HepG2 (cell line): ENCODE results near the gene TCP11L1. TPM values are rescaled to one million over a fixed set of nuclear protein-coding genes. Genes with fewer than 3 reads are reported as not detected.

Experiments used
- BRCA1 ChIP-seq: sonication (generic); formaldehyde crosslinking; IDR thresholded peaks from 2 replicates; pipeline ENCODE4 v1.4.0; 2020; ENCODE audit warnings: missing genetic modification reagents
- CEBPB ChIP-seq: IDR thresholded peaks from 2 replicates; pipeline ENCODE4 v1.6.1; 2011; ENCODE audit warnings: low read depth, low read length, improper control_type of control experiment, borderline replicate concordance
- EP300 ChIP-seq, 3 experiments: sonication (generic) in 1 of 3; formaldehyde crosslinking in 1 of 3; IDR thresholded peaks; 2 replicates each; pipeline versions ENCODE4 v1.5.1 to v1.6.1; 2011 to 2020; ENCODE audit warnings: low read depth in 2 of 3, low read length in 2 of 3, borderline replicate concordance in 1 of 3, improper control_type of control experiment in 1 of 3, mild to moderate bottlenecking in 1 of 3, missing genetic modification reagents in 1 of 3, moderate library complexity in 1 of 3
- GATAD2A ChIP-seq: IDR thresholded peaks from 2 replicates; pipeline ENCODE4 v1.6.1; 2016
- HNF4A ChIP-seq: sonication (generic); formaldehyde crosslinking; IDR thresholded peaks from 2 replicates; pipeline ENCODE4 v1.4.0; 2020; ENCODE audit warnings: missing genetic modification reagents
- HNF4G ChIP-seq, 2 experiments: sonication (generic) in 1 of 2; formaldehyde crosslinking in 1 of 2; IDR thresholded peaks; 2 replicates each; pipeline versions ENCODE4 v1.4.0 to v1.6.1; 2011 to 2020; ENCODE audit warnings: borderline replicate concordance in 2 of 2, low read depth in 2 of 2, mild to moderate bottlenecking in 2 of 2, low read length in 1 of 2, missing genetic modification reagents in 1 of 2, moderate library complexity in 1 of 2
- KLF15 ChIP-seq: sonication (generic); formaldehyde crosslinking; IDR thresholded peaks from 2 replicates; pipeline ENCODE4 v1.8.1; 2023; ENCODE audit warnings: borderline replicate concordance, mild to moderate bottlenecking, inconsistent platforms, missing genetic modification reagents, mixed read lengths
- KLF16 ChIP-seq, 2 experiments: sonication (generic) in 1 of 2; formaldehyde crosslinking in 1 of 2; IDR thresholded peaks; 2 replicates each; pipeline versions ENCODE4 v1.6.1 to v1.8.0; 2016 to 2023; ENCODE audit warnings: missing genetic modification reagents in 2 of 2, missing compliant biosample characterization in 1 of 2
- NCOA2 ChIP-seq: sonication (generic); formaldehyde crosslinking; IDR thresholded peaks from 2 replicates; pipeline ENCODE4 v1.8.0; 2022; ENCODE audit warnings: inconsistent platforms
- NCOR1 ChIP-seq: fragments of 200-600 bp; sonication (generic); IDR thresholded peaks from 2 replicates; pipeline ENCODE4 v1.7.0; 2017; ENCODE audit warnings: antibody characterized with exemption, low read length, borderline replicate concordance
- POLR2AphosphoS5 ChIP-seq: IDR thresholded peaks from 2 replicates; pipeline ENCODE4 v1.6.1; 2012; ENCODE audit warnings: low read depth, low read length
- REL ChIP-seq: sonication (generic); formaldehyde crosslinking; conservative IDR thresholded peaks from 2 replicates; pipeline ENCODE4 v1.8.0; 2022; ENCODE audit warnings: mild to moderate bottlenecking, missing genetic modification reagents, moderate library complexity
- RXRB ChIP-seq: IDR thresholded peaks from 2 replicates; pipeline ENCODE4 v1.6.1; 2016; ENCODE audit warnings: borderline replicate concordance, missing genetic modification reagents, missing compliant biosample characterization
- SOX13 ChIP-seq, 3 experiments: fragments of 450-650 bp in 1 of 3; sonication (generic) in 1 of 3; formaldehyde crosslinking in 1 of 3; IDR thresholded peaks in 2 of 3; conservative IDR thresholded peaks in 1 of 3; 2 replicates each; pipeline versions ENCODE4 v1.5.0 to v1.6.1; 2016 to 2020; ENCODE audit warnings: antibody characterized with exemption in 1 of 3, mild to moderate bottlenecking in 1 of 3, missing compliant biosample characterization in 1 of 3, missing genetic modification reagents in 1 of 3, moderate library complexity in 1 of 3
- polyA plus RNA-seq, 8 experiments: library from polyadenylated mRNA; depleted of rRNA in 3 of 8; stranded (reverse) in 7 of 8; unstranded in 1 of 8; fragments of >200 nt; fragmentation: Illumina TruSeq in 4 of 8; extraction: Trizol in 4 of 8; gene quantifications; 2 replicates each; pipeline versions ENCODE4 v1.2.1 to v1.2.3, GENCODE V29; 2011 to 2016; ENCODE audit warnings: low read depth in 4 of 8, missing spikeins in 1 of 8, mixed read lengths in 1 of 8; ENCODE audit not compliant: insufficient read depth in 1 of 8
- total RNA-seq, 5 experiments: library from RNA; depleted of rRNA; stranded (reverse); fragments of >200 nt; fragmentation: Illumina TruSeq; extraction: Trizol; gene quantifications; 2 replicates each; pipeline ENCODE4 v1.2.3, GENCODE V29; 2016; ENCODE audit warnings: low read depth in 1 of 5
- TF ChIP-seq, protein P1 (sequence below): IDR thresholded peaks from 2 replicates; pipeline ENCODE4 v1.6.1; 2016; ENCODE audit warnings: low read depth, borderline replicate concordance
- TF ChIP-seq, protein P2 (sequence below): sonication (generic); formaldehyde crosslinking; IDR thresholded peaks from 2 replicates; pipeline ENCODE4 v1.5.0; 2020; ENCODE audit warnings: mild to moderate bottlenecking, missing genetic modification reagents, borderline replicate concordance
- TF ChIP-seq, protein P3 (sequence below): sonication (generic); formaldehyde crosslinking; IDR thresholded peaks from 2 replicates; pipeline ENCODE4 v1.5.0; 2020; ENCODE audit warnings: missing genetic modification reagents, mild to moderate bottlenecking, borderline replicate concordance
- TF ChIP-seq, protein P4 (sequence below), 2 experiments: fragments of 450-650 bp in 1 of 2; sonication (generic) in 1 of 2; formaldehyde crosslinking; IDR thresholded peaks; 2 replicates each; pipeline versions ENCODE4 v1.5.0 to v1.8.0; 2020 to 2022; ENCODE audit warnings: mild to moderate bottlenecking in 1 of 2, missing genetic modification reagents in 1 of 2
- TF ChIP-seq, protein P5 (sequence below): sonication (generic); formaldehyde crosslinking; IDR thresholded peaks from 2 replicates; pipeline ENCODE4 v1.4.0; 2020; ENCODE audit warnings: mild to moderate bottlenecking, missing genetic modification reagents
- TF ChIP-seq, protein P6 (sequence below): IDR thresholded peaks from 2 replicates; pipeline ENCODE4 v1.6.1; 2012; ENCODE audit warnings: low read depth, low read length, improper control_type of control experiment

The TCP11L1 gene
- total and polyA plus RNA-seq, 2 of the 13 experiments (the other 11 are each of a cell fraction or from before 2014, with no cell fraction given) = 7.9 to 10.1 TPM

DNA sequence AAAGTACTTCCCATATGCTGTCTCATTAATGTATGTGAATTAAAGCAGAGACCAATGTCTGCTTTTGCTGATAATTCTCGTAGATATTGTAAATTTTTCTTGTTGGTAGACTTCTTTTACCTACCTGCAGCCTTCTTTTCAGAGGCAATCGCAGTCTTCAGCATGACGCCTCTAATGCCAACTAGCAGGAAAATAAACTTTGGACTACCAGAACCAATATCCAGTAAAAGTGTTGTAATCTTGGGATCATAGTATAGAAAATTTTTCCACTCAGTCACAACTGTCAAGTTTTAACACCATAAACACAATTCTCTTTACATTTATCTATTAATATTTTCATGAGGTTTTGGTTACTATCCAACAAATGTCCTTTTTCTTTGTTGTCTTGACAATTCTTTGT lies 21.4 kb upstream of the TCP11L1 start (continued):
- TF ChIP-seq EP300 (IDR thresholded peaks at IDR 0.05; ENCODE audit: low read depth in 2 of 2, low read length in 2 of 2) (peak in 1 of 2 experiments; percentile 39; a peak in 1 of 4 replicates), EP300 (CRISPR knock-in tag; IDR thresholded peaks at IDR 0.05; ENCODE audit: borderline replicate concordance) (no peak), POLR2AphosphoS5 (peak; percentile 56; the same call in 1 of the 2 replicates), GATAD2A (CRISPR knock-in tag) (peak; percentile 47; the same call in 1 of the 2 replicates), NCOR1 (peak; percentile 81), HNF4G (IDR thresholded peaks at IDR 0.05; ENCODE audit: borderline replicate concordance, low read depth, low read length) (peak; percentile 54; the same call in 1 of the 2 replicates), HNF4G (CRISPR knock-in tag; IDR thresholded peaks at IDR 0.05; ENCODE audit: borderline replicate concordance, low read depth) (no peak), REL (CRISPR knock-in tag) (no peak), KLF15 (CRISPR knock-in tag) (no peak), HNF4A (CRISPR knock-in tag) (peak; percentile 81), NCOA2 (CRISPR knock-in tag) (peak; percentile 41; the same call in 1 of the 2 replicates), SOX13 (IDR thresholded peaks at IDR 0.05) (no peak), SOX13 (CRISPR knock-in tag; conservative IDR thresholded peaks at IDR 0.05 in 1 of 2, IDR thresholded peaks at IDR 0.05 in 1 of 2) (peak in 1 of 2 experiments; percentile 18; a peak in 1 of 4 replicates), KLF16 (CRISPR knock-in tag; IDR thresholded peaks at IDR 0.05) (0 out of 4 replicates have a peak, but pooled peaks of 1 of the 2 experiments have one; percentile 19), CEBPB (peak; percentile 45; the same call in 1 of the 2 replicates), BRCA1 (CRISPR knock-in tag) (no peak), RXRB (CRISPR knock-in tag) (0 out of 2 replicates have a peak, but pooled peaks have one; percentile 20)
- TF ChIP-seq, protein P1, sequence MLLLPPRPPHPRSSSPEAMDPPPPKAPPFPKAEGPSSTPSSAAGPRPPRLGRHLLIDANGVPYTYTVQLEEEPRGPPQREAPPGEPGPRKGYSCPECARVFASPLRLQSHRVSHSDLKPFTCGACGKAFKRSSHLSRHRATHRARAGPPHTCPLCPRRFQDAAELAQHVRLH (CRISPR knock-in tag) = 0 out of 2 replicates have a peak, but pooled peaks have one; percentile 1
- TF ChIP-seq, protein P2, sequence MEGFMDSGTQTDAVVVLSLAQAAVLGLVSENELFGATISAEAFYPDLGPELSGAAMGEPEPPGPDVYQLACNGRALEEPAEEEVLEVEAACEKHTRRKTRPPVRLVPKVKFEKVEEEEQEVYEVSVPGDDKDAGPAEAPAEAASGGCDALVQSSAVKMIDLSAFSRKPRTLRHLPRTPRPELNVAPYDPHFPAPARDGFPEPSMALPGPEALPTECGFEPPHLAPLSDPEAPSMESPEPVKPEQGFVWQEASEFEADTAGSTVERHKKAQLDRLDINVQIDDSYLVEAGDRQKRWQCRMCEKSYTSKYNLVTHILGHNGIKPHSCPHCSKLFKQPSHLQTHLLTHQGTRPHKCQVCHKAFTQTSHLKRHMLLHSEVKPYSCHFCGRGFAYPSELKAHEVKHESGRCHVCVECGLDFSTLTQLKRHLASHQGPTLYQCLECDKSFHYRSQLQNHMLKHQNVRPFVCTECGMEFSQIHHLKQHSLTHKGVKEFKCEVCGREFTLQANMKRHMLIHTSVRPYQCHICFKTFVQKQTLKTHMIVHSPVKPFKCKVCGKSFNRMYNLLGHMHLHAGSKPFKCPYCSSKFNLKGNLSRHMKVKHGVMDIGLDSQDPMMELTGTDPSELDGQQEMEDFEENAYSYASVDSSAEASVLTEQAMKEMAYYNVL (CRISPR knock-in tag) = no peak
- TF ChIP-seq, protein P3, sequence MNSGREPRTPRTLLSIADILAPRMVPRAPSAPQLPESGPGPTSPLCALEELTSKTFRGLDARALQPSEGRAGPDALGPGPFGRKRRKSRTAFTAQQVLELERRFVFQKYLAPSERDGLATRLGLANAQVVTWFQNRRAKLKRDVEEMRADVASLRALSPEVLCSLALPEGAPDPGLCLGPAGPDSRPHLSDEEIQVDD (CRISPR knock-in tag) = no peak
- TF ChIP-seq, protein P4, sequence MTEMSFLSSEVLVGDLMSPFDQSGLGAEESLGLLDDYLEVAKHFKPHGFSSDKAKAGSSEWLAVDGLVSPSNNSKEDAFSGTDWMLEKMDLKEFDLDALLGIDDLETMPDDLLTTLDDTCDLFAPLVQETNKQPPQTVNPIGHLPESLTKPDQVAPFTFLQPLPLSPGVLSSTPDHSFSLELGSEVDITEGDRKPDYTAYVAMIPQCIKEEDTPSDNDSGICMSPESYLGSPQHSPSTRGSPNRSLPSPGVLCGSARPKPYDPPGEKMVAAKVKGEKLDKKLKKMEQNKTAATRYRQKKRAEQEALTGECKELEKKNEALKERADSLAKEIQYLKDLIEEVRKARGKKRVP (CRISPR knock-in tag; IDR thresholded peaks at IDR 0.05) = 0 out of 4 replicates have a peak, but pooled peaks of 1 of the 2 experiments have one; percentile 5
- TF ChIP-seq, protein P5, sequence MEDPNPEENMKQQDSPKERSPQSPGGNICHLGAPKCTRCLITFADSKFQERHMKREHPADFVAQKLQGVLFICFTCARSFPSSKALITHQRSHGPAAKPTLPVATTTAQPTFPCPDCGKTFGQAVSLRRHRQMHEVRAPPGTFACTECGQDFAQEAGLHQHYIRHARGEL (CRISPR knock-in tag) = no peak
- TF ChIP-seq, protein P6, sequence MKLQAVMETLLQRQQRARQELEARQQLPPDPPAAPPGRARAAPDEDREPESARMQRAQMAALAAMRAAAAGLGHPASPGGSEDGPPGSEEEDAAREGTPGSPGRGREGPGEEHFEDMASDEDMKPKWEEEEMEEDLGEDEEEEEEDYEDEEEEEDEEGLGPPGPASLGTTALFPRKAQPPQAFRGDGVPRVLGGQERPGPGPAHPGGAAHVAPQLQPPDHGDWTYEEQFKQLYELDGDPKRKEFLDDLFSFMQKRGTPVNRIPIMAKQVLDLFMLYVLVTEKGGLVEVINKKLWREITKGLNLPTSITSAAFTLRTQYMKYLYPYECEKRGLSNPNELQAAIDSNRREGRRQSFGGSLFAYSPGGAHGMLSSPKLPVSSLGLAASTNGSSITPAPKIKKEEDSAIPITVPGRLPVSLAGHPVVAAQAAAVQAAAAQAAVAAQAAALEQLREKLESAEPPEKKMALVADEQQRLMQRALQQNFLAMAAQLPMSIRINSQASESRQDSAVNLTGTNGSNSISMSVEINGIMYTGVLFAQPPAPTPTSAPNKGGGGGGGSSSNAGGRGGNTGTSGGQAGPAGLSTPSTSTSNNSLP = 0 out of 2 replicates have a peak, but pooled peaks have one; percentile 30
